Activated naive CD8-positive, alpha-beta T cell treated with anti-CD3 and anti-CD28 coated beads, Interleukin-2, amount 10 ng/mL, durations not matched to agents 7 days and 5 days (primary cell): ENCODE measurements around the gene ADCY3. TPM values are rescaled to one million over a fixed set of nuclear protein-coding genes. Genes with fewer than 3 reads are reported as not detected.

Source experiments
- ATAC-seq: fragments of 150-1000 bp; cut with Tn5 transposase; one replicate; pipeline ENCODE4 v1.10.0; 2021; ENCODE audit warnings: low read depth, moderate library complexity
- POLR2A ChIA-PET: fragments of 350-600 bp; sonication (Branson Sonifier 250); formaldehyde crosslinking; loops from one replicate; lab custom pipeline; 2021; ENCODE audit warnings: antibody characterized with exemption; lab: Charles Lee
- DNase-seq: peaks from one replicate; pipeline ENCODE4 v3.0.0; 2021
- H3K27ac Mint-ChIP-seq: one replicate; pipeline ENCODE4 v1.8.0; 2022; ENCODE audit warnings: mild to moderate bottlenecking, mixed read lengths
- H3K27me3 Mint-ChIP-seq: one replicate; pipeline ENCODE4 v1.8.0; 2022; ENCODE audit warnings: mild to moderate bottlenecking, moderate library complexity, mixed read lengths
- H3K36me3 Mint-ChIP-seq: one replicate; pipeline ENCODE4 v1.8.0; 2021; ENCODE audit warnings: mild to moderate bottlenecking, mixed read lengths
- H3K4me1 Mint-ChIP-seq: one replicate; pipeline ENCODE4 v1.8.0; 2021; ENCODE audit warnings: mixed read lengths
- H3K4me3 Mint-ChIP-seq: one replicate; pipeline ENCODE4 v1.8.0; 2022; ENCODE audit warnings: mild to moderate bottlenecking, moderate library complexity, mixed read lengths
- H3K9me3 Mint-ChIP-seq: one replicate; pipeline ENCODE4 v1.8.0; 2021; ENCODE audit warnings: mixed read lengths
- total RNA-seq, 2 experiments: library from RNA; stranded (reverse); gene quantifications; one replicate each; pipeline ENCODE4 v1.2.3, GENCODE V29; 2021

ADCY3 gene
- total RNA-seq, 2 experiments from 2014 or later, result 29.5 to 32.5 TPM

- no peaks in the 10 kb centered on the region for H3K9me3 Mint-ChIP-seq
Observed at GRCh38 chr2:24774373-24774772, 145.7 kb downstream of the ADCY3 start.

GRCh38 chr2:24771764-24772586, 148.1 kb downstream of the ADCY3 start:
- DNase-seq (no peak), ATAC-seq (no peak)
- peaks cover 3% of the 10 kb centered on the region for H3K4me1 Mint-ChIP-seq
- peaks cover 9% of the 10 kb centered on the region for H3K36me3 Mint-ChIP-seq
- POLR2A ChIA-PET, result no interaction called here
- no peak overlapping the region for H3K4me3 Mint-ChIP-seq
- no peaks in the 10 kb centered on the region for H3K9me3 Mint-ChIP-seq
- H3K27me3 Mint-ChIP-seq, result peaks cover 8% of the 10 kb centered on the region
- no peak overlapping the region for H3K27ac Mint-ChIP-seq

More at GRCh38 chr2:24774373-24774772, 145.7 kb downstream of the ADCY3 start:
- ATAC-seq (no peak), DNase-seq (no peak)
- H3K36me3 Mint-ChIP-seq, result peaks cover 6% of the 10 kb centered on the region
- POLR2A ChIA-PET, result no interaction called here
- H3K27me3 Mint-ChIP-seq, result peaks cover 8% of the 10 kb centered on the region
- H3K27ac Mint-ChIP-seq, result no peak overlapping the region
- H3K4me1 Mint-ChIP-seq, result peaks cover 3% of the 10 kb centered on the region
- H3K4me3 Mint-ChIP-seq, result no peak overlapping the region

GRCh38 chr2:24771061-24771460, 149.0 kb downstream of the ADCY3 start:
- H3K27ac Mint-ChIP-seq, result no peak overlapping the region
- ATAC-seq, result no peak

More at GRCh38 chr2:24771061-24771460, 149.0 kb downstream of the ADCY3 start:
- POLR2A ChIA-PET, result no interaction called here
- no peak for DNase-seq
- Mint-ChIP-seq H3K4me3 (no peak overlapping the region), H3K27me3 (peaks cover 6% of the 10 kb centered on the region), H3K36me3 (peaks cover 13% of the 10 kb centered on the region), H3K4me1 (peaks cover 10% of the 10 kb centered on the region), H3K9me3 (no peaks in the 10 kb centered on the region)

Other genes with a start within 250 kb of the ADCY3 start
- gene PTRHD1, start 126.8 kb downstream of the ADCY3 start, total RNA-seq, result 10 to 100 TPM; 17.3 to 19.8 TPM
- 10 to 100 TPM; 38.8 to 39.0 TPM for gene CENPO, start 126.8 kb downstream of the ADCY3 start, total RNA-seq
- gene DNAJC27, start 51.7 kb upstream of the ADCY3 start, total RNA-seq, result 1 to 10 TPM; 9.3 to 9.6 TPM
- under 1 TPM; 0.08 to 0.11 TPM for gene EFR3B, start 121.8 kb upstream of the ADCY3 start, total RNA-seq
- gene POMC, start 248.3 kb upstream of the ADCY3 start, total RNA-seq, result 1 to 10 TPM; 6.1 to 6.4 TPM